ENCODE measurements around the gene ECE1. TPM values are rescaled to one million over a fixed set of nuclear protein-coding genes. Genes with fewer than 3 reads are reported as not detected.

ECE1 gene
- total and polyA plus RNA-seq, 2 of the 13 experiments (the other 11 are each of a cell fraction or from before 2014, with no cell fraction given), result 13.5 to 21.2 TPM

DNA sequence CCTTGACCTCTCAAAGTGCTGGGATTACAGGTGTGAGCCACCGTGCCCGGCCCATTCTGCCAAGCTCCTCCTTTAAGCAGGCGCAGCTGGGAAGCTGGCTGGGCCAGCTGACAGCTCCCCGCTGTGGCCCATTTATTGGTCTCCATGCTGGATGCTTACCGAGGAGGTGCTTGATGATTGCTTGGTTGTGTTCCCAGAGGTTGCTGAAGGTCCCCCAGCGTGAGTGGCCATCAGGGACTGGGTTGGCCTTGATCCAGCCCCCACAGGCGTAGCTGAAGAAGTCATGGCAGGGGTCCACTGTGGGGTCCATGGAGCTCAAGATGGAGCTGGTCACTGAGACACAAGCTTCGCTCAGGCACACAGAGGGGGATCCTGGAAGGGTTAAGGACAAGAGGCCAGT is 17.7 kb downstream of the ECE1 start:
- H3K27me3 ChIP-seq (ENCODE audit: control insufficient read depth in 1 of 2, insufficient read depth in 2 of 2, low read length in 2 of 2), result no peaks in the 10 kb centered on the region
- H3K4me2 ChIP-seq (ENCODE audit: low read depth, low read length), result no peak overlapping the region
- no peaks in the 10 kb centered on the region for H3K79me2 ChIP-seq (ENCODE audit: insufficient read depth, low read length)
- CTCF ChIA-PET (ENCODE audit: low intra/inter-chr PET ratio, low total read pairs), result no interaction called here
- FAIRE-seq (no peak), DNase-seq (ENCODE audit: low spot score) (no peak), ATAC-seq (no peak)
- peaks cover 2 to 3% of the 10 kb centered on the region in 2 experiments; a peak in 2 of 5 replicates for H3K36me3 ChIP-seq (replicated peaks in 1 of 2; ENCODE audit: control insufficient read depth in 1 of 2, insufficient read depth in 2 of 2, low read length in 2 of 2)
- H3K27ac ChIP-seq (ENCODE audit: extremely low read length, insufficient read depth, low read length), result no peak overlapping the region
- H3K9ac ChIP-seq (ENCODE audit: insufficient read depth, low read depth, low read length), result no peak overlapping the region
- POLR2A ChIA-PET, result interaction anchor here (1.6 kb wide), 1 partner anchor 73 kb away, joined by 4 read pairs; no protein-coding TSS in a partner anchor
- in situ Hi-C loops (cut with HindIII; ENCODE audit: extremely low pct_ligation_motif_present, low pct_unique_long_range_greater_than_20kb), result no loop called here
- H3K9me3 ChIP-seq (ENCODE audit: low read length), result no peaks in the 10 kb centered on the region
- intact Hi-C loops (cut with micrococcal nuclease; ENCODE audit: unreplicated experiment), result no loop called here
- H3K4me1 ChIP-seq (ENCODE audit: insufficient read depth, low read length), result peaks cover 84% of the 10 kb centered on the region
- no TSS peak for BruUV-seq (replicated peaks)
- H3K4me3 ChIP-seq (replicated peaks in 1 of 3; ENCODE audit: insufficient read depth in 1 of 3, low read depth in 2 of 3, low read length in 3 of 3), result no peak overlapping the region
- 100% methylated on average over 6 of the region's 8 CpGs for WGBS (ENCODE audit: low lambda C conversion rate)
- TF ChIP-seq FLYWCH1 (CRISPR knock-in tag; IDR thresholded peaks at IDR 0.05) (no peak), NRL (CRISPR knock-in tag; IDR thresholded peaks at IDR 0.05; ENCODE audit: borderline replicate concordance) (0 out of 2 replicates have a peak, but pooled peaks have one; percentile 44), IKZF1 (IDR thresholded peaks at IDR 0.05) (no peak)
- TF ChIP-seq, protein P1, sequence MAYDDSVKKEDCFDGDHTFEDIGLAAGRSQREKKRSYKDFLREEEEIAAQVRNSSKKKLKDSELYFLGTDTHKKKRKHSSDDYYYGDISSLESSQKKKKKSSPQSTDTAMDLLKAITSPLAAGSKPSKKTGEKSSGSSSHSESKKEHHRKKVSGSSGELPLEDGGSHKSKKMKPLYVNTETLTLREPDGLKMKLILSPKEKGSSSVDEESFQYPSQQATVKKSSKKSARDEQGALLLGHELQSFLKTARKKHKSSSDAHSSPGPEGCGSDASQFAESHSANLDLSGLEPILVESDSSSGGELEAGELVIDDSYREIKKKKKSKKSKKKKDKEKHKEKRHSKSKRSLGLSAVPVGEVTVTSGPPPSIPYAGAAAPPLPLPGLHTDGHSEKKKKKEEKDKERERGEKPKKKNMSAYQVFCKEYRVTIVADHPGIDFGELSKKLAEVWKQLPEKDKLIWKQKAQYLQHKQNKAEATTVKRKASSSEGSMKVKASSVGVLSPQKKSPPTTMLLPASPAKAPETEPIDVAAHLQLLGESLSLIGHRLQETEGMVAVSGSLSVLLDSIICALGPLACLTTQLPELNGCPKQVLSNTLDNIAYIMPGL (CRISPR knock-in tag; IDR thresholded peaks at IDR 0.05; ENCODE audit: borderline replicate concordance in 1 of 2, low read depth in 1 of 2), result no peak
- TF ChIP-seq, protein P2, sequence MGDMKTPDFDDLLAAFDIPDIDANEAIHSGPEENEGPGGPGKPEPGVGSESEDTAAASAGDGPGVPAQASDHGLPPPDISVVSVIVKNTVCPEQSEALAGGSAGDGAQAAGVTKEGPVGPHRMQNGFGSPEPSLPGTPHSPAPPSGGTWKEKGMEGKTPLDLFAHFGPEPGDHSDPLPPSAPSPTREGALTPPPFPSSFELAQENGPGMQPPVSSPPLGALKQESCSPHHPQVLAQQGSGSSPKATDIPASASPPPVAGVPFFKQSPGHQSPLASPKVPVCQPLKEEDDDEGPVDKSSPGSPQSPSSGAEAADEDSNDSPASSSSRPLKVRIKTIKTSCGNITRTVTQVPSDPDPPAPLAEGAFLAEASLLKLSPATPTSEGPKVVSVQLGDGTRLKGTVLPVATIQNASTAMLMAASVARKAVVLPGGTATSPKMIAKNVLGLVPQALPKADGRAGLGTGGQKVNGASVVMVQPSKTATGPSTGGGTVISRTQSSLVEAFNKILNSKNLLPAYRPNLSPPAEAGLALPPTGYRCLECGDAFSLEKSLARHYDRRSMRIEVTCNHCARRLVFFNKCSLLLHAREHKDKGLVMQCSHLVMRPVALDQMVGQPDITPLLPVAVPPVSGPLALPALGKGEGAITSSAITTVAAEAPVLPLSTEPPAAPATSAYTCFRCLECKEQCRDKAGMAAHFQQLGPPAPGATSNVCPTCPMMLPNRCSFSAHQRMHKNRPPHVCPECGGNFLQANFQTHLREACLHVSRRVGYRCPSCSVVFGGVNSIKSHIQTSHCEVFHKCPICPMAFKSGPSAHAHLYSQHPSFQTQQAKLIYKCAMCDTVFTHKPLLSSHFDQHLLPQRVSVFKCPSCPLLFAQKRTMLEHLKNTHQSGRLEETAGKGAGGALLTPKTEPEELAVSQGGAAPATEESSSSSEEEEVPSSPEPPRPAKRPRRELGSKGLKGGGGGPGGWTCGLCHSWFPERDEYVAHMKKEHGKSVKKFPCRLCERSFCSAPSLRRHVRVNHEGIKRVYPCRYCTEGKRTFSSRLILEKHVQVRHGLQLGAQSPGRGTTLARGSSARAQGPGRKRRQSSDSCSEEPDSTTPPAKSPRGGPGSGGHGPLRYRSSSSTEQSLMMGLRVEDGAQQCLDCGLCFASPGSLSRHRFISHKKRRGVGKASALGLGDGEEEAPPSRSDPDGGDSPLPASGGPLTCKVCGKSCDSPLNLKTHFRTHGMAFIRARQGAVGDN (CRISPR knock-in tag; IDR thresholded peaks at IDR 0.05), result peak; percentile 14; the same call in 1 of the 2 replicates
- no peak overlapping the region for H2AFZ ChIP-seq (ENCODE audit: low read length)
- H4K20me1 ChIP-seq (ENCODE audit: insufficient read depth, low read length), result no peaks in the 10 kb centered on the region

All from HepG2 (cell line).